Spinal cord (tissue), 10 donors: ENCODE data around the gene MYF6. TPM values are rescaled to one million over a fixed set of nuclear protein-coding genes. Genes with fewer than 3 reads are reported as not detected.
"Not testable (repeated sequence)": the region's sequence is repeated elsewhere in the genome, so short reads cannot be mapped to it uniquely, and the experiment has no call there.

ENCODE experiments used
- DNase-seq, 6 donors: peaks; one replicate each; pipeline versions ENCODE4 v3.0.0 to v3.0.0-alpha.2; 2013 to 2015; ENCODE audit warnings: low spot score in 6 of 6, low read depth in 4 of 6
- H3K27ac ChIP-seq: one replicate; pipeline ENCODE4 v1.5.1; 2013; ENCODE audit warnings: low read depth, low read length, control low read depth
- H3K27me3 ChIP-seq: one replicate; pipeline ENCODE4 v1.6.1; 2013; ENCODE audit warnings: low read length; ENCODE audit not compliant: control insufficient read depth, insufficient read depth
- H3K36me3 ChIP-seq: one replicate; pipeline ENCODE4 v1.6.1; 2013; ENCODE audit warnings: low read length; ENCODE audit not compliant: control insufficient read depth, insufficient read depth
- H3K4me1 ChIP-seq: one replicate; pipeline ENCODE4 v1.6.1; 2013; ENCODE audit warnings: low read length; ENCODE audit not compliant: control insufficient read depth, insufficient read depth
- H3K4me3 ChIP-seq: one replicate; pipeline ENCODE4 v1.5.1; 2013; ENCODE audit warnings: low read depth, low read length, control low read depth
- H3K9me3 ChIP-seq: one replicate; pipeline ENCODE4 v1.6.1; 2013; ENCODE audit warnings: low read length; ENCODE audit not compliant: control insufficient read depth, insufficient read depth
- WGBS: methylation state at CpG from one replicate; pipeline ENCODE4 v1.1.5; 2013; ENCODE audit warnings: missing lambda C conversion rate; ENCODE audit not compliant: insufficient coverage; 5-methylcytosine and 5-hydroxymethylcytosine counted together
- long read RNA-seq, 4 donors: transcript quantifications; one replicate each; lab custom pipeline, GENCODE V29; 2026
- polyA plus RNA-seq, 2 donors: library from polyadenylated mRNA; unstranded; fragments of 120-200 nt; gene quantifications; one replicate each; pipeline ENCODE4 v1.2.1, GENCODE V29; 2013; ENCODE audit not compliant: insufficient read length in 2 of 2
- total RNA-seq, 2 donors: library from RNA; depleted of rRNA in 1 of 2; stranded (reverse); fragments of 120-200 nt in 1 of 2; fragments of >200 nt in 1 of 2; gene quantifications; one replicate each; pipeline versions ENCODE4 v1.2.3 to v1.2.4, GENCODE V29; 2013 to 2014
- donor health status: healthy.

MYF6 gene
- total RNA-seq (1 to 10 TPM in 1 of 2 donors, under 1 TPM in 1; 0.61 to 1.1 TPM), polyA plus RNA-seq (1 to 10 TPM; 2.2 to 3.5 TPM)
- long read RNA-seq, donor 1, partial matches to known transcripts = 0 of 1 reads
- long read RNA-seq, donor 1, other reads (novel, unspliced or antisense) = 0 of 1 reads
- long read RNA-seq, donor 2 = 0 reads
- long read RNA-seq, donor 3, partial matches to known transcripts = 0 of 1 reads
- long read RNA-seq, donor 3, other reads (novel, unspliced or antisense) = 0 of 1 reads
- long read RNA-seq, donor 4 = 0 reads

DNA sequence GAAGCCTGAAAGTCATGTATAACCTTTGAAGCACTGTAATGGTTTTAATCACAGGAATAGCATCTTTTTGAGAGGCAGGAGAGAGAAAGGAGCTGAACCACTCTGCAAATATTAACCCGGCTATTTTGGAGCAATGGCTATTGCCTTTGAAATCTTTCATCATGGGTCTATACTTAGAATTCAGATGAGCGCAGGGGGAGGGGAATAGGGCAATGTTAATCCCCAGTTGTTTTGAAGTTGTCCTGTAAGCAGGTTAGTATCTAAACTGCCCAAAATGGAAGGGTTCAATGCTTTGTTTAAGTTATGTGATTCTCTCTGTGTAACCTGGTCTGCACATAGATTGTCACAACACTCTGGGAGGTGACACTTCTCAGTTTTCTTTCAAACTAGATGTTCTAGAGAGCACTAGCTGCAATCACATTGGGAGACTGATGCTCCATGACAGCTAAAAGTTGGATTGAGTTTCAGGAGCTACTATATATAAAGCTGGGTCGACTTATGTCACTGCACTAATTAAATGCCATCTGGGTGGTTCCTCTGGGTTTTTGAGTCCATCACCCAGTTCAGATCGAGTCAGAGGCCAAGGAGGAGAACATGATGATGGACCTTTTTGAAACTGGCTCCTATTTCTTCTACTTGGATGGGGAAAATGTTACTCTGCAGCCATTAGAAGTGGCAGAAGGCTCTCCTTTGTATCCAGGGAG lies at the start of gene MYF6:
Gene MYF6 (plus strand): TSS at position 509 of the 704 bp plus-strand sequence. CDS start 86 bp downstream, at position 595.
- DNase-seq = no peak
- no peak within 1 kb of the TSS for H3K27ac ChIP-seq
- peaks cover 34% of the 10 kb centered on the region for H3K27me3 ChIP-seq
- no peaks in the 10 kb centered on the region for H3K9me3 ChIP-seq
- 72% methylated on average over 4 of the region's 4 CpGs for WGBS
- H3K36me3 ChIP-seq = no peaks in the 10 kb centered on the region
- H3K4me1 ChIP-seq = peaks cover 15% of the 10 kb centered on the region
- H3K4me3 ChIP-seq = peak within 1 kb of the TSS; percentile 47

DNA sequence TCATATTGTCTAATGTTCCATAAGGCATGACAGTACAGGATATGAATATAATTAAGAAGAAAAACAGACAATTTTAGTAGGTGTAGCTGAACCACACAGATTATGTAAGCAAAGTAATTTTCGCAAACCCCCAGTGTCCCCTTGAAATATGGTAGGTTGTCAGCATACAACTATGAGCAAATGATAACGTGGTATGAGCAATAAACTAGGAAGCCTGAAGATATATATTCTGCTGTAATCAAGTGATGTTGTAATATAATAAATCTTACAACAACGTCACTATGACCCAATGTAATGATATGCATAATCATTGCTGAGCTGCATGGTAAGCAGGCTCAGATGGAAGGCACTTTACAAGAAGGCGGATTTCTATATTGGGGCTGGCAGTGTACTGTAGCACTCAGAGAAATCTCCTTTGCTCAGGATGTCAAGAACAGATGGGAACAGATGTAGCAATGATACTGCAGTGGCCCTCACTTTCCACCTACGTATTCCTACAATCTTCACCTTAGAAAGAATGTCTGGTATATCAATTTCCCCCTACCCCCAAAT lies 47.8 kb upstream of the MYF6 start:
- Histone ChIP-seq H3K27ac (no peak overlapping the region), H3K4me3 (no peak overlapping the region), H3K9me3 (no peaks in the 10 kb centered on the region), H3K36me3 (no peaks in the 10 kb centered on the region), H3K4me1 (no peaks in the 10 kb centered on the region), H3K27me3 (no peaks in the 10 kb centered on the region)
- DNase-seq = no peak
- WGBS = 100% methylated on average over 1 of the region's 5 CpGs

DNA sequence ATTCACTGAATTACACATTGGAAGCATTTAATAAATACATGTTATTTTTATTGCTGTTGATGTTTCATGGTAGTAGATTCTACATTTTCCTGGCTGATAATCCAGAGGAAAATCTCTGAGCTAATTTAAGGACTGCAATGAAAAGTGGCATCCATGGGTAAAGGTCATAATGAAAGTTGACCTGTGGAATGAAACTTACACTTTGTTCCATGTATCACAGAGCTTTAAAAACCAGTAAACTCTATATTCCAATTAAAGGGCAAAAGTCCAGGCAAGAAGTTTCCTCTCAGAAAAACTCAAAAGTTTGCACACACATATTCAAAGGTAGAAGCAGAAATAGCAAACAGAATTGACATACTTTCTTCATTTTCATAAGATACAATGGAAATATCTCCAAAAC lies 44.8 kb upstream of the MYF6 start:
- Histone ChIP-seq H3K4me3 (no peak overlapping the region), H3K4me1 (no peaks in the 10 kb centered on the region), H3K9me3 (no peaks in the 10 kb centered on the region), H3K27ac (no peak overlapping the region), H3K27me3 (no peaks in the 10 kb centered on the region), H3K36me3 (no peaks in the 10 kb centered on the region)
- DNase-seq = no peak

DNA sequence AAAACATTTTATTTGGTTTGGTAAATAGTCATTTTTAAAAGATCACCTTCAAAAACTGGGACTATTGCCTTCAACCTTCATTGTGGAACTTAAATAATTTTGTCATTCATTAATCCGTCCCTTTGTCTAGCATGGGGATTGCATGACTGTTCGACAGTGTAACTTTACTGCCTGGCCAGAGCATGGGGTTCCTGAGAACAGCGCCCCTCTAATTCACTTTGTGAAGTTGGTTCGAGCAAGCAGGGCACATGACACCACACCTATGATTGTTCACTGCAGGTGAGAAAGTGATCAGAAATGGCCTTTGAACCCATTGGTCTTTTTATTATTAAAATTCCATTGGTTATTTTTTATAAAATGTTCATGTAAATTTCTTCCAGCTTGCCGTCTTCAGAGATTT lies 37.2 kb upstream of the MYF6 start:
- DNase-seq = no peak
- Histone ChIP-seq H3K4me1 (no peaks in the 10 kb centered on the region), H3K9me3 (no peaks in the 10 kb centered on the region), H3K27me3 (no peaks in the 10 kb centered on the region), H3K36me3 (no peaks in the 10 kb centered on the region), H3K4me3 (no peak overlapping the region), H3K27ac (no peak overlapping the region)
- WGBS = 64% methylated on average over 2 of the region's 5 CpGs

DNA sequence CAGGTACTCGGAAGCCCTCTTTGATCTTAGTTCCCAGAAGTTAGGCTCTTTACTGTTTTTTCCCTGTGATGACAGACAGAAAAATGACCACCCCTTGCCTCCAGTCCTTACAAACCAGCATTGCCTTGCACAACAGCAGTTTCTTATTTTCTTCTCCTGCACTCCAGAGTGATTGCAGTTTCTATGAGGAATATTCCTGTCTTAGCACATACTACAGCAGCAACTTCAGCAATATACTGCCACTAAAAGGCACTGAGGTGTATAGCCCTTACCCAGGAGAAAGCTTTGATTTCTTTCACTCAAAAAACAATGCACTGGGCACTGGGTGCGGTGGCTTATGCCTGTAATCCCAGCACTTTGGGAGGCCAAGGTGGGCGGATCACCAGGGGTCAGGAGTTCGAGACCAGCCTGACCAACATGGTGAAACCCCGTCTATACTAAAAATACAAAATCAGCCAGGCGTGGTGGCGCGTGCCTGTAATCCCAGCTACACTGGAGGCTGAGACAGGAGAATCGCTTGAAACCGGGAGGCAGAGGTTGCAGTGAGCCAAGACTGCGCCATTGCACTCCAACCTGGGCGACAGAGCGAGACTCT lies 31.3 kb upstream of the MYF6 start:
- H3K4me1 ChIP-seq, H3K4me3 ChIP-seq, H3K27ac ChIP-seq, H3K27me3 ChIP-seq, H3K9me3 ChIP-seq, H3K36me3 ChIP-seq: not testable (repeated sequence)
- peak in 1 of 6 donors; percentile 25 for DNase-seq
- 93% methylated on average over 10 of the region's 13 CpGs for WGBS

DNA sequence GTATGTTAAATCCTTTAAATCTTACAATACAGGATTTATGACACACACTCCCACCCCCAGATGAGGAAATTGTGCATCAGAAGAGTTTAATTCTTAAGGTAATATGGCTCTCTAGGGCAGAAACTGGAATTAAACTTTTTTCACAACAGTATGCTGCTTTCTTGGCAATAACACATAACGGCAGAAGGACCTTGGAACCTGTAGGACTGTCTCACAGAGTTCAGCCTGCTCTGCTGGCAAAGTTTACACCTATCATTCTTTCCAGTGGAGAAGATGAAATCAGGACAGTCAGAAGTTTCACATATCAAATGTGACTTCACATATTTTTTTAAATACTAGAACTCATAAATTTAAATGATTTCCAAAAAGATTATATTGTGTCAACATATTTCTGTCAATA lies 30.6 kb upstream of the MYF6 start:
- no peaks in the 10 kb centered on the region for H3K27me3 ChIP-seq
- H3K27ac ChIP-seq = no peak overlapping the region
- DNase-seq = no peak
- 86% methylated on average over 1 of the region's 1 CpG for WGBS
- H3K4me1 ChIP-seq = no peaks in the 10 kb centered on the region
- H3K9me3 ChIP-seq = no peaks in the 10 kb centered on the region
- H3K4me3 ChIP-seq = no peak overlapping the region
- H3K36me3 ChIP-seq = no peaks in the 10 kb centered on the region

DNA sequence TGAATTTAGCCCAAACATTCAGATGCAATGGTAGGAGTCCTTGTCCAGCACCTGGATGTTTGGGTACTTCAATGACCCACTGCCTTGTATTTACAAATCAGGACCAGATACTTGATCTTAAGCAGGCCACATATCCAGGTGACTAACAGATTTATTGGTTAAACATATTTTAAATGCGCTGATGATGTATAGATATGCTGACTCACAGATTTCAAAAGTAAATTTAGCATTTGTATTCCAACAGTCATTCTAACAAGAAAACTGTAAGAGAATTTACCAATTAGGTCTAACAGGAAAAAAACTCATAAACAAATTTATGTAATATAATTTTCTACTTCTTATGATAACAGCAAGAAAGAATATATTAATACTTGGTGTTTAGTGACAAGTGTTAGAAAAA lies 29.4 kb upstream of the MYF6 start:
- DNase-seq = no peak
- Histone ChIP-seq H3K36me3 (no peaks in the 10 kb centered on the region), H3K4me3 (no peak overlapping the region), H3K27ac (no peak overlapping the region), H3K4me1 (no peaks in the 10 kb centered on the region), H3K27me3 (no peaks in the 10 kb centered on the region), H3K9me3 (no peaks in the 10 kb centered on the region)
- no CpG with 5 or more reads among the region's 1 CpG for WGBS

DNA sequence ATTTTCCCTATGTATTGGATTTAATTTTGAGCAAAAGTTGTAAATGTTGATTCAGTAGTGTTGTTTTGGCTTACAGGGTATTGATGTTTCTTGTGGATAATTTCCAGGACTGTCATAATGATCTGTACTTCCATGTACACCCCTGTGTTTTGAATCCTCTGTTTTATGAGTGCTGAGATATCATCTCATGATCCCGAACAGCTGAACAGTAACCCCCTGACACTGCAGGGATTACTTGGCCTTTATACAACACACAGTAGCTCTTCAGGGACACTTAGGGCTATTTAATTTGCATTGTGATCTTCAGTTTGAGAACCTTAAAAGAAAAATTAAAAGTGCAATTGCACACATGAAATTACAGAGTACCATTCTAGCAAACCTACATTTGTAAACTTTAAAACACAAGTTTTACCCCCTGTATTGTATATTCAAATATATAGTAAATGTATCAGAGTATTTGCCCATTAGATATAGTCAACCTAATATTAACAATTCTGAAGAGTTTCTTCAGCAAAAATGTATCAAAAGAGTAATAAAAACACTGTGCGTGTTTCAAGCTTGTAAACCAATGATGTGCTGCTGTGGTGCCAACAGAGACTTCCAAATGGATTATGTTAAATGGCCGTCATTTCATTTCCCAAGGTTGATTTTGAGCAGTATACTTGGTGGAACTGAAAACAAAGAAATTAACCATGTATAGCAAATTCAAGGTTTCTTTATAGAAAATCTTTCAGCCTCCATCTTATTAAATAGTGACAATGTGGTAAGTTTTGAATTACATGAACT lies 27.9 kb upstream of the MYF6 start:
- WGBS = no CpG with 5 or more reads among the region's 3 CpGs
- Histone ChIP-seq H3K4me3 (no peak overlapping the region), H3K27me3 (no peaks in the 10 kb centered on the region), H3K36me3 (no peaks in the 10 kb centered on the region), H3K27ac (no peak overlapping the region), H3K4me1 (no peaks in the 10 kb centered on the region), H3K9me3 (no peaks in the 10 kb centered on the region)
- peak in 2 of 6 donors; percentile 8 to 20 for DNase-seq

DNA sequence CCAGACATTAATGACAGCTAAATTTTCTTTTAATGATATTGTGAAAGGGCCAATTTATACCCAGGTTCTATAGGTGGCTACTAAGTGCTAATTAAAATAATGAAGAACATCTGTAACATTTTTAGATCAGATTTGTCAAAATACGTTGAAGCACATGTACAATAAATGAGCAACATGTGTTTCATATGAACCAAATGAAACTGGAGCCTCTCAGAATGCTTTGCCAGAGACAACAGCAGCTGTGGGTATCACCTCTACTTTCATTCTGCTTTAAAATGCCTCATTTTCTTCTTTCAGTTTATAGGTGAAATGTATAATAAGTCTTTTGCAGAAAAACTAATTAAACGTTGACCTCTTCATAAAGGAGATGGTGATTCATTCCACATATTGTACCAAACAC lies 26.1 kb upstream of the MYF6 start:
- no peaks in the 10 kb centered on the region for H3K9me3 ChIP-seq
- no peaks in the 10 kb centered on the region for H3K4me1 ChIP-seq
- H3K27ac ChIP-seq = no peak overlapping the region
- H3K4me3 ChIP-seq = no peak overlapping the region
- no peaks in the 10 kb centered on the region for H3K36me3 ChIP-seq
- H3K27me3 ChIP-seq = no peaks in the 10 kb centered on the region
- DNase-seq = no peak
- WGBS = no CpG with 5 or more reads among the region's 2 CpGs
